ENCODE data around the gene CISD2.
"Not testable (repeated sequence)": the region's sequence is repeated elsewhere in the genome, so short reads cannot be mapped to it uniquely, and the experiment has no call there.

Gene CISD2

DNA sequence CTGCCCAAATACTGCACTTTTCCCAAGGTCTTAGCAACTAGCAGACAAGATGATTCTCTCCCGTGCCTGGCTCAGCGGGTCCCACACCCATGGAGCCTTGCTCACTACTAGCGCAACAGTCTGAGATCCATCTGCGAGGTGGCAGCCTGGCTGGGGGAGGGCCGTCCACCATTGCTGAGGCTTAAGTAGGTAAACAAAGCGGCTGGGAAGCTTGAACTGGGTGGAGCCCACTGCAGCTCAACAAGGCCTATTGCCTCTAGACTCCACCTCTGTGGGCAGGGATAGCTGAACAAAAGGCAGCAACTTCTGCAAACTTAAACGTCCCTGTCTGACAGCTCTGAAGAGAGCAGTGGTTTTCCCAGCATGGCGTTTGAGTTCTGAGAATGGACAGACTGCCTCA is 50.9 kb downstream of the CISD2 start:
- not testable (repeated sequence) for DNase-seq (ENCODE audit: low read depth)

DNA sequence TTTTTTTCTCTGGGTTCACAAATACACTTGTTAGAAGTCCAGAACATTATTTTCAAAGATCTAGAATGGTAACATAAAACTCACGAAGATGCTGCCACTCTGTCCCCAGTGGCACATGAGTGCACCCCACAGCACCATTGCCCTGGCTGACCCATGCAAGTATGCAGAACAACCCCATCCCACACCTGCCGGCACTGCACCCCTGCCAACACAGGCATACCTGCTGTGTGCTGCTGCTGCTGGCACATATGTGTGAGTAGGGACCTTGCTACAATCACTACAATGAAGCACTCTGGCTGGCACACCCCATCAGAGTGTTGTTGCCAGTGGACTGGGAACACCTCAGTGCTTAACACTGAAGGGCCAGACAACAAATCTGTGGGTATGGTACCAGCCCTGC is 66.9 kb downstream of the CISD2 start:
- DNase-seq (ENCODE audit: low read depth), result no peak

DNA sequence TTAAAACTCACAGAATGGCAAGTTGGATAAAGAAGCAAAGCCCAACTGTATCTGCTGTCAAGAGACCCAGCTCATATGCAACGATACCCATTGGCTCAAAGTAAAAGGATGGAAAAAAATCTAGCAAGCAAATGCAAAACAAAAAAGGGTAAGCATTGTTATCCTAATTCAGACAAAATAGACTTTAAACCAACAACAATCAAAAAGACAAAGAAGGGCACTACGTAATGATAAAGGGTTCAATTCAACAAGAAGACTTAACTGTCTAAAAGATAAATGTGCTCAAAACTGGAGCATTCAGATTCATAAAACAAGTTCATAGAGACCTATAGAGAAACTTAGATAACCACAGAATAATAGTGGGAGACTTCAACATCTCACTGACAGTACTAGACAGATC is 69.3 kb downstream of the CISD2 start:
- DNase-seq (ENCODE audit: low read depth), result not testable (repeated sequence)

Measured in stimulated activated CD8-positive, alpha-beta memory T cell treated with anti-CD3 and anti-CD28 coated beads, Interleukin-7, amount 100 ng/mL, for 24 hours (primary cell).